K562 (cell line): Measurements from ENCODE around the gene PHLDA3. TPM values are rescaled to one million over a fixed set of nuclear protein-coding genes. Genes with fewer than 3 reads are reported as not detected.

Experiments
- ATF1 ChIP-seq, 2 experiments: fragments of 450-650 bp in 1 of 2; IDR thresholded peaks; 2 replicates each; pipeline ENCODE4 v1.6.1; 2016; ENCODE audit warnings: missing compliant biosample characterization in 1 of 2, missing genetic modification characterization in 1 of 2
- BHLHE40 ChIP-seq: IDR thresholded peaks from 2 replicates; pipeline ENCODE4 v1.6.1; 2011; ENCODE audit warnings: low read length, improper control_type of control experiment
- DACH1 ChIP-seq: fragments of 450-650 bp; IDR thresholded peaks from 2 replicates; pipeline ENCODE4 v1.6.1; 2018; ENCODE audit not compliant: partially characterized antibody
- FOXA3 ChIP-seq, 2 experiments: fragments of 450-650 bp in 1 of 2; sonication (generic) in 1 of 2; formaldehyde crosslinking; IDR thresholded peaks in 1 of 2; conservative IDR thresholded peaks in 1 of 2; 2 replicates each; pipeline versions ENCODE4 v1.4.0 to v1.8.0; 2020 to 2022; ENCODE audit warnings: mild to moderate bottlenecking in 2 of 2, missing genetic modification reagents in 1 of 2
- HES1 ChIP-seq: fragments of 450-650 bp; IDR thresholded peaks from 2 replicates; pipeline ENCODE4 v1.6.1; 2016; ENCODE audit warnings: low read depth, mild to moderate bottlenecking, moderate library complexity
- HNRNPL ChIP-seq: fragments of 200-400 bp; formaldehyde crosslinking; IDR thresholded peaks from 2 replicates; pipeline ENCODE4 v1.6.1; 2017; ENCODE audit warnings: low read depth, mild to moderate bottlenecking, low read length
- HOMEZ ChIP-seq: fragments of 250-450 bp; sonication (Bioruptor Pico); IDR thresholded peaks from 2 replicates; pipeline ENCODE4 v1.4.0; 2020; ENCODE audit warnings: mild to moderate bottlenecking, moderate library complexity
- ILK ChIP-seq: fragments of 450-650 bp; IDR thresholded peaks from 2 replicates; pipeline ENCODE4 v1.6.1; 2016; ENCODE audit warnings: missing genetic modification characterization, low read depth, mild to moderate bottlenecking, missing compliant biosample characterization, moderate library complexity, borderline replicate concordance
- KDM2B ChIP-seq: fragments of 250-450 bp; sonication (Bioruptor Pico); IDR thresholded peaks from 2 replicates; pipeline ENCODE4 v1.8.0; 2021; ENCODE audit warnings: mild to moderate bottlenecking, moderate library complexity
- MEF2D ChIP-seq: conservative IDR thresholded peaks from 2 replicates; pipeline ENCODE4 v1.6.1; 2016; ENCODE audit warnings: low read depth, missing genetic modification characterization, missing compliant biosample characterization
- NCOA6 ChIP-seq: fragments of 450-650 bp; IDR thresholded peaks from 2 replicates; pipeline ENCODE4 v1.6.1; 2017; ENCODE audit warnings: mild to moderate bottlenecking
- PKNOX1 ChIP-seq: fragments of 450-650 bp; IDR thresholded peaks from 2 replicates; pipeline ENCODE4 v1.6.1; 2016
- POLR2G ChIP-seq: fragments of 200-400 bp; formaldehyde crosslinking; IDR thresholded peaks from 2 replicates; pipeline ENCODE4 v1.6.1; 2017; ENCODE audit warnings: low read depth, mild to moderate bottlenecking, antibody characterized with exemption, low read length, moderate library complexity
- RBM25 ChIP-seq: fragments of 200-400 bp; formaldehyde crosslinking; IDR thresholded peaks from 2 replicates; pipeline ENCODE4 v1.6.1; 2018; ENCODE audit warnings: low read length, low read depth, moderate library complexity; ENCODE audit not compliant: severe bottlenecking
- RFX7 ChIP-seq: fragments of 250-450 bp; sonication (Bioruptor Pico); IDR thresholded peaks from 2 replicates; pipeline ENCODE4 v1.5.1; 2021; ENCODE audit warnings: mild to moderate bottlenecking
- SMAD1 ChIP-seq: fragments of 150-350 bp; IDR thresholded peaks from 2 replicates; pipeline ENCODE4 v1.6.1; 2014; ENCODE audit warnings: low read length, low read depth; ENCODE audit not compliant: partially characterized antibody
- SRSF3 ChIP-seq: fragments of 200-400 bp; formaldehyde crosslinking; IDR thresholded peaks from 2 replicates; pipeline ENCODE4 v1.6.1; 2016; ENCODE audit warnings: mild to moderate bottlenecking, low read length, moderate library complexity; ENCODE audit not compliant: insufficient read depth
- TBL1XR1 ChIP-seq, 2 experiments: IDR thresholded peaks; 2 replicates each; pipeline ENCODE4 v1.6.1; 2012; ENCODE audit warnings: improper control_type of control experiment in 2 of 2, low read length in 2 of 2, mild to moderate bottlenecking in 1 of 2
- ZHX1 ChIP-seq: fragments of 150-350 bp; conservative IDR thresholded peaks from 2 replicates; pipeline ENCODE4 v1.6.1; 2014; ENCODE audit warnings: low read length
- ZNF124 ChIP-seq: sonication (generic); formaldehyde crosslinking; IDR thresholded peaks from 2 replicates; pipeline ENCODE4 v1.8.1; 2022; ENCODE audit warnings: missing genetic modification reagents
- ZNF140 ChIP-seq: fragments of 250-450 bp; sonication (Bioruptor Pico); IDR thresholded peaks from 2 replicates; pipeline ENCODE4 v1.8.0; 2021; ENCODE audit warnings: moderate library complexity, mild to moderate bottlenecking, inconsistent platforms
- ZNF57 ChIP-seq: fragments of 450-650 bp; formaldehyde crosslinking; IDR thresholded peaks from 2 replicates; pipeline ENCODE4 v1.4.0; 2020; ENCODE audit warnings: mild to moderate bottlenecking, moderate library complexity
- polyA plus RNA-seq, 8 experiments: library from polyadenylated mRNA; depleted of rRNA in 4 of 8; stranded (reverse) in 5 of 8; unstranded in 3 of 8; fragments of >200 nt; fragmentation: Nextera tagmentation in 2 of 8; fragmentation: Illumina TruSeq in 1 of 8; extraction: Ambion mirVana in 2 of 8; extraction: Trizol in 1 of 8; gene quantifications; 2 replicates each; pipeline versions ENCODE4 v1.2.1 to v1.2.3, GENCODE V29; 2011 to 2014; ENCODE audit warnings: inconsistent platforms in 1 of 8, missing spikeins in 1 of 8
- total RNA-seq, 7 experiments: library from RNA; depleted of rRNA in 6 of 7; stranded (reverse); fragments of >200 nt in 6 of 7; fragmentation: Illumina TruSeq in 2 of 7; extraction: Trizol in 2 of 7; gene quantifications; 2 replicates each; pipeline versions ENCODE4 v1.2.1 to v1.2.3, GENCODE V29; 2011 to 2021; ENCODE audit warnings: low replicate concordance in 1 of 7

Gene PHLDA3
- total and polyA plus RNA-seq, 9 of the 15 experiments (the other 6 are each of a cell fraction or from before 2014, with no cell fraction given), result 0.11 to 0.27 TPM; not detected in 7

DNA sequence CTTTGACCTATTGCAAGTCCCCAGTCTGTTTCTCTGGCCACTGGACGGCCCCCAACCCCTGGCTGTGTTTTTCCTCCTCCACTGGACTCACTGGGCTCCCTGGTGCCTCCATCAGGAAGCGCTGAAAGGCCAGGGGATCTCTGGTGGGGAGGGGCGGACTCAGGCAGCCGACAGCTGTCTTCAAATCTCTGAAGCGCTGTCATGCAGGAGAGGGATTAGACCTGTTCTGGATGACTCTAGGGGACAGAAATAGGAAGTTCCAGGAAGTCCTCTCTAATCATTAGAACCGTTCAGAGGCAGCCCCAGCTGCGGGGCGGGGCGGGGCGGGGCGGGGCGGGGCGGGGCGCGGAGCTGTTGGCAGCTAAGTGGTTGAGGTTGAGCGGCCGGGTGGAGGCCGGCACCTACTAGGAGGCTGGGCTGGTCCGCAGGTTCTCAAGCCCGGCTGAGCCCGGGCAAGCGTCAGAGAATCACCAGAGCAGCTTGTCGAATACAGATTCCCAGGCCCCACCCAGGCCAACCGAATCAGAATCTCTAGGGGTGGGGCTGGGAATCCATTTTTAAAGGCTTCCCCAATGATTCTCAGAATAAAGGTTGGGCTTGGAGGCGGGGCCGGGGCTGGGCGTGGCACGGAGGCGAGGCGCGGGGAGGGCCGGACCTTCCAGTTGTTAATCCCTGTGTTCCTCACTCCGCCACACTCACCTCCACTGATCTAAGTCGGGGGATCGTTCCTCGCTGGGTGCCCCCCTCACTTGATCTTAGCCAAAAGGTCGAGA is 11.4 kb upstream of the PHLDA3 start (continued):
- TF ChIP-seq FOXA3 (CRISPR knock-in tag; conservative IDR thresholded peaks at IDR 0.05 in 1 of 2, IDR thresholded peaks at IDR 0.05 in 1 of 2), result no peak
- TF ChIP-seq ZHX1, result no peak
- peak in 1 of 2 experiments; percentile 82; a peak in 2 of 4 replicates for TF ChIP-seq TBL1XR1 (IDR thresholded peaks at IDR 0.05; ENCODE audit: low read length in 2 of 2)
- no peak for TF ChIP-seq HES1
- peak; percentile 76 for TF ChIP-seq DACH1
- no peak for TF ChIP-seq RFX7 (CRISPR knock-in tag)
- TF ChIP-seq PKNOX1, result peak; percentile 89
- peak; percentile 74 for TF ChIP-seq BHLHE40
- TF ChIP-seq POLR2G, result 0 out of 2 replicates have a peak, but pooled peaks have one; percentile 6
- no peak for TF ChIP-seq ZNF124
- TF ChIP-seq NCOA6, result no peak
- TF ChIP-seq ZNF140 (CRISPR knock-in tag), result no peak
- no peak for TF ChIP-seq RBM25
- TF ChIP-seq HNRNPL, result no peak
- TF ChIP-seq HOMEZ (CRISPR knock-in tag), result no peak
- TF ChIP-seq SRSF3, result no peak
- TF ChIP-seq ZNF57 (CRISPR knock-in tag), result no peak
- TF ChIP-seq KDM2B (CRISPR knock-in tag), result no peak
- no peak for TF ChIP-seq ATF1 (CRISPR knock-in tag; IDR thresholded peaks at IDR 0.05)
- 0 out of 2 replicates have a peak, but pooled peaks have one; percentile 29 for TF ChIP-seq ATF1 (tag; IDR thresholded peaks at IDR 0.05)
- no peak for TF ChIP-seq ILK (tag)
- TF ChIP-seq MEF2D (tag), result no peak
- peak; percentile 62 for TF ChIP-seq SMAD1
